AG10803 (cell line): ENCODE results near the gene PACRG.

Source experiments
- DNase-seq: peaks from one replicate; pipeline ENCODE4 v3.0.0; 2010; ENCODE audit warnings: low read depth
- H3K4me3 ChIP-seq: 2 replicates; pipeline ENCODE4 v1.5.1; 2011; ENCODE audit warnings: mild to moderate bottlenecking, low read length, control low read depth
- CTCF ChIP-seq: conservative IDR thresholded peaks from 2 replicates; pipeline ENCODE4 v1.5.1; 2011; ENCODE audit warnings: mild to moderate bottlenecking, low read length, control low read depth, inconsistent platforms

PACRG gene

GRCh38 chr6:163053667-163054344 lies 326.0 kb downstream of the PACRG start:
- no peak for TF ChIP-seq CTCF
- no peak overlapping the region for H3K4me3 ChIP-seq
- DNase-seq: no peak

- DNase-seq: no peak
- no peak overlapping the region for H3K4me3 ChIP-seq
- TF ChIP-seq CTCF: no peak
Measured at GRCh38 chr6:163054641-163055040, 326.9 kb downstream of the PACRG start.

GRCh38 chr6:163057260-163057659 lies 329.5 kb downstream of the PACRG start:
- no peak for TF ChIP-seq CTCF
- no peak for DNase-seq
- H3K4me3 ChIP-seq: no peak overlapping the region

- TF ChIP-seq CTCF: no peak
- DNase-seq: no peak
- no peak overlapping the region for H3K4me3 ChIP-seq
Measured at GRCh38 chr6:163062790-163063189, 335.0 kb downstream of the PACRG start.

- DNase-seq: no peak
- TF ChIP-seq CTCF: no peak
- H3K4me3 ChIP-seq: no peak overlapping the region
Measured at GRCh38 chr6:163063561-163063960, 335.8 kb downstream of the PACRG start.

GRCh38 chr6:163064397-163064796 lies 336.6 kb downstream of the PACRG start:
- no peak overlapping the region for H3K4me3 ChIP-seq
- DNase-seq: no peak
- no peak for TF ChIP-seq CTCF

GRCh38 chr6:163066200-163066599 lies 338.4 kb downstream of the PACRG start:
- no peak for DNase-seq
- TF ChIP-seq CTCF: no peak
- no peak overlapping the region for H3K4me3 ChIP-seq
